HG03103 (cell line): Measurements from ENCODE around the gene VGF.
A peak's percentile ranks its signal among the peaks of the same experiment; 100 is the strongest.
"Not testable (repeated sequence)": the region's sequence is repeated elsewhere in the genome, so short reads cannot be mapped to it uniquely, and the experiment has no call there.

Experiments
- ATAC-seq: cut with Tn5 transposase; IDR thresholded peaks from one replicate; pipeline ENCODE4 v1.9.1; 2021; ENCODE audit warnings: low read depth; ENCODE audit not compliant: unreplicated experiment

The VGF gene

DNA sequence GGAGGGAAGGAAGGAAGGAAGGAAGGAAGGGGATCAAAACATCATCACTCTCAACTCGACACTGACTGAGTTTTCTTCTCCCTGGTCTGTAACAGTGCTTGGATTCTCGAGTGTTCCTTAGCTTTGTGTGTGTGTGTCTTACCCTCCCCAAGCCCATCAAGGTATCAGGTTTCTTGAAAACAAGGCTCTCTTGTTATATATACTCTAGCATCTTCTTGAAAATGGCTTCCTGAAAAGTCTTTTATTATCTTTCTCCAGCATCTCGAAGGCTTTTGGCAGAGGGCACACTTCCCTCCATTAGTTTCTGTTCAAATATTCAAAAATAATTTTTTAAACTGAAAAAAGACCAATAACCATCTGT lies 25.1 kb downstream of the VGF start:
- ATAC-seq, result no peak

DNA sequence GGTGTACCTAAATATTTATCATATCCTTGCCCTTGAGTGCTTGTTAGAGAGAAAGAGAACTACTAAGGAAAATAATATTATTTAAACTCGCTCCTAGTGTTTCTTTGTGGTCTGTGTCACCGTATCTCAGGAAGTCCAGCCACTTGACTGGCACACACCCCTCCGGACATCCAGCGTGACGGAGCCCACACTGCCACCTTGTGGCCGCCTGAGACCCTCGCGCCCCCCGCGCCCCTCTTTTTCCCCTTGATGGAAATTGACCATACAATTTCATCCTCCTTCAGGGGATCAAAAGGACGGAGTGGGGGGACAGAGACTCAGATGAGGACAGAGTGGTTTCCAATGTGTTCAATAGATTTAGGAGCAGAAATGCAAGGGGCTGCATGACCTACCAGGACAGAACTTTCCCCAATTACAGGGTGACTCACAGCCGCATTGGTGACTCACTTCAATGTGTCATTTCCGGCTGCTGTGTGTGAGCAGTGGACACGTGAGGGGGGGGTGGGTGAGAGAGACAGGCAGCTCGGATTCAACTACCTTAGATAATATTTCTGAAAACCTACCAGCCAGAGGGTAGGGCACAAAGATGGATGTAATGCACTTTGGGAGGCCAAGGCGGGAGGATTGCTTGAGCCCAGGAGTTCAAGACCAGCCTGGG lies 27.0 kb downstream of the VGF start:
- peak; percentile 73 for ATAC-seq

DNA sequence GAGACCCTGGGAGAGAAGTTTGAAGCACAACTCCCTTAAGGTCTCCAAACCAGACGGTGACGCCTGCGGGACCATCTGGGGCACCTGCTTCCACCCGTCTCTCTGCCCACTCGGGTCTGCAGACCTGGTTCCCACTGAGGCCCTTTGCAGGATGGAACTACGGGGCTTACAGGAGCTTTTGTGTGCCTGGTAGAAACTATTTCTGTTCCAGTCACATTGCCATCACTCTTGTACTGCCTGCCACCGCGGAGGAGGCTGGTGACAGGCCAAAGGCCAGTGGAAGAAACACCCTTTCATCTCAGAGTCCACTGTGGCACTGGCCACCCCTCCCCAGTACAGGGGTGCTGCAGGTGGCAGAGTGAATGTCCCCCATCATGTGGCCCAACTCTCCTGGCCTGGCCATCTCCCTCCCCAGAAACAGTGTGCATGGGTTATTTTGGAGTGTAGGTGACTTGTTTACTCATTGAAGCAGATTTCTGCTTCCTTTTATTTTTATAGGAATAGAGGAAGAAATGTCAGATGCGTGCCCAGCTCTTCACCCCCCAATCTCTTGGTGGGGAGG lies 27.6 kb downstream of the VGF start:
- ATAC-seq, result no peak

DNA sequence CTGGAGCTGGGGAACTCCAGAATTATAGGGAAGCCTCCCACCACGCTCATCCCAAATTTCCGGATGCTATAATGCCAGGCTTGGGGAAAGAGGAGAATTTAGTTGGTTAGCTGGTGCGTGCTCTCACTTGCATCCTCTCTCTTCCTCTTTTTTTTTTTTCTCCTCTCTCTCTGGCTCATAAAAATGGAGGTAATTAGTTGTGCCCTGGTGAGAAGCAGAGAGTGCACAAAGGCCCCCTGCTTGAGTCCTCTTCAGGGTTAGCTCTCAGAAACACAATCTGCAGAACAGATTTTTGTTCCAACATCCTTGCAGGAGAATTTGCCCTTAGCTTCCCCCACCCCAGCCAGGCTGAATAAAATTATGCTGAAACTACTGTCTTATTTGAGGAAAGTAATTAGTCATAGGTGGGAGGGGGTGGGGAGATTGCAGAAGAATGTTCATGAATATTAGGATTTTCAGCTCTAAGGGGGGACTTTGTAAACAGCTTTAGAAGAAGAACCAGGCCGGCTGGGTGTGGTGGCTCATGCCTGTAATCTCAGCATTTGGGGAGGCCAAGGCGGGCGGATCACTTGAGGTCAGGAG lies 30.9 kb downstream of the VGF start:
- no peak for ATAC-seq

DNA sequence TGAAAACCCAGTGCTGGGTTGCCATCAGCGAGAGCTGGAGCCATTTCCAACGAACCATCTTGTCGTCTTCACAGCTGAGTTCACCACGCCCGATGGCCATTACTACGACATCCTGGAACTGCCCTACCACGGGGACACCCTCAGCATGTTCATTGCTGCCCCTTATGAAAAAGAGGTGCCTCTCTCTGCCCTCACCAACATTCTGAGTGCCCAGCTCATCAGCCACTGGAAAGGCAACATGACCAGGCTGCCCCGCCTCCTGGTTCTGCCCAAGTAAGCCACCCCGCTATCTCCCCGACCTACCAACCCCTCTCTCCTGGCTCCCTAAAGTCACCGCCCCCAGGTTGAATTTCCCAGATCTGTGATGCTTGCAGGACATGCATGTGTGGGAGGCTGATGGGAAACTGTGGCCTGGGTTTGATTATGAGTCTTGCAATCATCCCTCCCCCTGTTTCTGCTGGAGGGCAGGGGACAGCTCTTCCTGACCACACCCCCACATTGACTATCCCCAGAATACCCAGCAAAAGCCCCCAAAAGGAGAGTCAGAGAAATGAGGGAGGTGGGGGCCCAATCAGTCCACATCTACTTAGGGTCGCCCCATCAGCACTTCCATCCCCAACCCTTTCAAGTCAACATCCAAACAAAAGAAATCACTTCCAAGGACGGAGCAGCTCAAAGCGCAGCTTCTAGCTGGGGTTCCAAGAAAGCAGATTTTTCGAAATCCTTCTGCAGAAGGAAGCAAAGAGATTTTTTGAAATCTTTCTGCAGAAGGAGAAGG lies 31.6 kb downstream of the VGF start:
- no peak for ATAC-seq

DNA sequence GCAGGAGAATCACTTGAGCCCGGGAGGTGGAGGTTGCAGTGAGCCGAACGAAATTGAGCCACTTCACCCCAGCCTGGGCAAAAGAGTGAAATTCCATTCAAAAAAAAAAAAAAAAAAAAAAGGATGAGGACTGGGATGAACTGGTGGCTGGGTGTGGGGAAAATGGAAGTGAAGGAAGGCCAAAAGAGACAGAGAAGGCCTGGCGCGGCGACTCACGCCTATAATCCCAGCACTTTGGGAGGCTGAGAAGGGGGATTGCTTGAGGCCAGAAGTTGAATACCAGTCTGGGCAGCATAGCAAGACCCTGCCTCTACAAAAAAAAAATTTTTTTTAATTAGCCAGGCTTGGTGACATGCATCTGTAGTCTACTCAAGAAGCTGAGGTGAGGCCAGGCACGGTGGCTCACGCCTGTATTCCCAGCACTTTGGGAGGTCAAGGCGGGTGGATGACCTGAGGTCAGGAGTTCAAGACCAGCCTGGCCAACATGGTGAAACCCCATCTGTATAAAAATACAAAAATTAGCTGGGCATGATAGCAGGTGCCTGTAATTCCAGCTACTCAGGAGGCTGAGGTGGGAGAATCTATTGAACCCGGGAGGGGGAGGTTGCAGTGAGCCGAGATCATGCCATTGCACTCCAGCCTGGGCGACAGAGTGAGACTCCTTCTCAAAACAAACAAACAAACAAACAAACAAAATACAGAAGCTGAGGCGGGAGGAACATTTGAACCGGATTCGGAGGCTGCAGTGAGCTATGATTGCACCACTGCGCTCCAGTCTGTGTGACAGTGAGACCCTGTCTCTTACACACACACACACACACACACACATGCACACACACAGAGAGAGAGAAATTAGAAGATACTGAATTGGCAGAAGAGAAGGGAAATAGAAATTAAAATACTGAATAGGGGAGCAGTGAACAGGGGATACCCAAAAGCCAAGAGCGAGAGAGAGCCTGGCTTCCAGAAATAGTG lies 32.5 kb downstream of the VGF start:
- ATAC-seq, result not testable (repeated sequence)

DNA sequence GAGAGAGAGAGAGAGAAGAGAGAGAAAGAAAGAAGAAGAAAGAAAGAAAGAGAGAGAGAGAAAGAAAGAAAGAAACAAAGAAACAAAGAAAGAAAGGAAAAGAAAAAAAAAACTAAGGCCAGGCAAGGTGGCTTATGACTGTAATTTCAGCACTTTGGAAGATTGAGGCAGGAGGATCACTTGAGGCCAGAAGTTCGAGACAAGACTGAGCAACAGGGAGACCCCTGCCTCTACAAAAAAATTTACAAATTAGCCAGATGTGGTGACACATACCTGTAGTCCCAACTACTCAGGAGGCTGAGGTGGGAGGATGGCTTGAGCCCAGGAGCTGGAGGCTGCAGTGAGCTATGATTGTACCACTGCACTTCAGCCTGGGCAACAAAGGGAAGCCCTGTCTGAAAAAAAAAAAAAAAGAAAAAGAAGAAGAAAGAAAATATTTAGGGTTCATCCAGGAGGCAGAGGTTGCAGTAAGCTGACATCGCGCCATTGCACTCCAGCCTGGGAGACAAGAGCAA lies 35.7 kb downstream of the VGF start:
- no peak for ATAC-seq

DNA sequence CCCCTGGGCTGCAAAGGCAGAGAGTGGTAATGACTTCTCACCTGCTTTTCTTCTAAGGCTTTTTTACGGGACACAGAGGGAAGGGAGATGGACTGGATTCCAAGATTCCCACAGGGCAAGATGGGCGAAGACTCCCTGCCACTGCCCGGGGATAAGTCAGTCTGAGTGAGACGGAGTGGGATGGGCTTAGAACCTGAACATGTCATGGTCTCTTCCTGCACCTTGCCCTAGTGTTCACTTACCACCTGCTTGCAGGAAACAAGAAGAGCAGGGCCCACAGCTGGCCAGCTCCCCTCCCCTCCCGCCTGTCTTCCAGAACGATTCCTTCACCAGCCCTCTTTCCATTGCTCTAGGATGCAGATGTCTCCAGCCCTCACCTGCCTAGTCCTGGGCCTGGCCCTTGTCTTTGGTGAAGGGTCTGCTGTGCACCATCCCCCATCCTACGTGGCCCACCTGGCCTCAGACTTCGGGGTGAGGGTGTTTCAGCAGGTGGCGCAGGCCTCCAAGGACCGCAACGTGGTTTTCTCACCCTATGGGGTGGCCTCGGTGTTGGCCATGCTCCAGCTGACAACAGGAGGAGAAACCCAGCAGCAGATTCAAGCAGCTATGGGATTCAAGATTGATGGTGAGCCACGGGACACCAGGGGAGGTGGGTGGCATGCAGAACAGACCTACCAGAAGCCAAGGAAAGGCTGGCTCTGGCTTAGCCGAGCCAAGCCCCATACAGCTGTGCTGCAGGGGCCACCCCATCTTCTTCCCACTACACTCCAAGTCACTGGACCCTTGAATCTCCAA lies 37.1 kb downstream of the VGF start:
- ATAC-seq, result no peak

DNA sequence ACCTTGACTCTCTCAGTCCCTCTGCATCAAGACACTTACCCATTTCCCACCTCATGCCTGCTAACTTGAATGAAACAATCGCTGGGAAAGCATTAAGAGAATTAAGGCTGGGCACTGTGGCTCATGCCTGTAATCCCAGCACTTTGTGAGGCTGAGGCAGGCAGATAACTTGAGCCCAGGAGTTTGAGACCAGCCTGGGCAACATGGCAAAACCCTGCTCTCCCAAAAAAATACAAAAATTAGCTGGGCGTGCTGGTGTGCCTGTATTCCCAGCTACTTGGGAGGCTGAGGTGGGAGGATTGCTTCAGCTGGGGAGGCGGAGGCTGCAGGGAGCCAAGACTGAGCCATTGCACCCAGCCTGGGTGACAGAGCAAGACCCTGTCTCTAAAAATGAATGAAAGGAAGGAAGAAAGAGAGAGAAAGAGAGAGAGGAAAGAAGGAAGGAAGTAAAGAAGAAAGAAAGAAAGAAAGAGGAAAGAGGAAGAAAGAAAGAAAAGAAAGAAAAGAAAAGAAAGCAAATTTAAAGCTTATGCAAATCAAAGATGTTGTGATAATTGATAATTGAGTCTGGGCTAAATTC lies 37.8 kb downstream of the VGF start:
- ATAC-seq, result no peak

DNA sequence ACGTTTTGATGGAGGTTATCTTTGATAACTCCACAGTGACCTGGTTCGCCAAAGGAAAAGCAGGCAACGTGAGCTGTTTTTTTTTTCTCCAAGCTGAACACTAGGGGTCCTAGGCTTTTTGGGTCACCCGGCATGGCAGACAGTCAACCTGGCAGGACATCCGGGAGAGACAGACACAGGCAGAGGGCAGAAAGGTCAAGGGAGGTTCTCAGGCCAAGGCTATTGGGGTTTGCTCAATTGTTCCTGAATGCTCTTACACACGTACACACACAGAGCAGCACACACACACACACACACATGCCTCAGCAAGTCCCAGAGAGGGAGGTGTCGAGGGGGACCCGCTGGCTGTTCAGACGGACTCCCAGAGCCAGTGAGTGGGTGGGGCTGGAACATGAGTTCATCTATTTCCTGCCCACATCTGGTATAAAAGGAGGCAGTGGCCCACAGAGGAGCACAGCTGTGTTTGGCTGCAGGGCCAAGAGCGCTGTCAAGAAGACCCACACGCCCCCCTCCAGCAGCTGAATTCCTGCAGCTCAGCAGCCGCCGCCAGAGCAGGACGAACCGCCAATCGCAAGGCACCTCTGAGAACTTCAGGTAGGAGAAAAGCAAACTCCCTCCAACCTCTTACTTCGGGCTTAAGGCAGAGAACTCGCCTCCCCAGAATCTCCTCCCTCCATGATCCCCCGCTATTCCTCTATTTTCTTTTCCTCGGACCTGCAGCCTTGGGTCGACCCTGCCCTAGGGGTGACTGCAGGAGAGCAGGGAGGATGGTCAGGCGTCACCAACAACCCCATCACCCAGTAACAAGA lies 38.5 kb downstream of the VGF start, which contains the start of gene SERPINE1:
Gene SERPINE1 (plus strand): TSS at position 454 of the 809 bp plus-strand sequence. CDS start 1,290 bp downstream, outside the sequence.
- ATAC-seq, result no peak

DNA sequence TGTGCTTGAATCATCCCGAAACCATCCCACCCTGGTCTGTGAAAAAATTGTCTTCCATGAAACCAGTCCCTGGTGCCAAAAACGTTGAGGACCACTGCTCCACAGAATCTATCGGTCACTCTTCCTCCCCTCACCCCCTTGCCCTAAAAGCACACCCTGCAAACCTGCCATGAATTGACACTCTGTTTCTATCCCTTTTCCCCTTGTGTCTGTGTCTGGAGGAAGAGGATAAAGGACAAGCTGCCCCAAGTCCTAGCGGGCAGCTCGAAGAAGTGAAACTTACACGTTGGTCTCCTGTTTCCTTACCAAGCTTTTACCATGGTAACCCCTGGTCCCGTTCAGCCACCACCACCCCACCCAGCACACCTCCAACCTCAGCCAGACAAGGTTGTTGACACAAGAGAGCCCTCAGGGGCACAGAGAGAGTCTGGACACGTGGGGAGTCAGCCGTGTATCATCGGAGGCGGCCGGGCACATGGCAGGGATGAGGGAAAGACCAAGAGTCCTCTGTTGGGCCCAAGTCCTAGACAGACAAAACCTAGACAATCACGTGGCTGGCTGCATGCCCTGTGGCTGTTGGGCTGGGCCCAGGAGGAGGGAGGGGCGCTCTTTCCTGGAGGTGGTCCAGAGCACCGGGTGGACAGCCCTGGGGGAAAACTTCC lies 39.2 kb downstream of the VGF start:
- ATAC-seq, result no peak

DNA sequence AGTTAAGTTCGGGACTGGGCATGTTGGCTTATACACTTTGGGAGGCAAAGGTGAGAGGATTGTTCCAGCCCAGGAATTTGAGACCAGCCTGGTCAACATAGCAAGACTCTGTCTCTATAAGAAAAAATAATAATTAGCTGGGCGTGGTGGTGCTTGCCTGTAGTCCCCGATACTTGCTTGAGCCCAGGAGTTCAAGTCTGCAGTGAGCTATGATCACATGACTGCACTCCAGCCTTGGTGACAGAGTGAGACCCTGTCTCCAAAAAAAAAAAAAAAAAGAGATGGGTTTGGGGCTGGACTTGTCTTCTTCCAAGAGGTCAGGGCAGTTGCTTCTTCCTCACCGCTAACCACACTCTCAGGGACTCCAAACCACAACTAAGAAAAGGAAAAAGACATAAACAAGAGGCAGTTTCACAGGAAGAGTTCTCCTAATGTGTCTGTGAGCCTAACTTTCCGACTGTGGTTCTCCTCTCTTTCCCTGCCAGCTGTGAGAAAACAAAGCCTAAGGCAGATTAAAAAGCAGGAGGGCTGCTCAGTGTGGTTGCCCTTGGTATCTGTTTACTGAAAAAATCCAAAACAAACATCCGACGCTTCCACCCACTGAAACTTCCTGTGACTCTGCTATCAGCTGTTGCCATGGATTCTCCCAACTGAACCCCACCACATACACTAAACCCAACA lies 40.9 kb downstream of the VGF start:
- ATAC-seq, result no peak

DNA sequence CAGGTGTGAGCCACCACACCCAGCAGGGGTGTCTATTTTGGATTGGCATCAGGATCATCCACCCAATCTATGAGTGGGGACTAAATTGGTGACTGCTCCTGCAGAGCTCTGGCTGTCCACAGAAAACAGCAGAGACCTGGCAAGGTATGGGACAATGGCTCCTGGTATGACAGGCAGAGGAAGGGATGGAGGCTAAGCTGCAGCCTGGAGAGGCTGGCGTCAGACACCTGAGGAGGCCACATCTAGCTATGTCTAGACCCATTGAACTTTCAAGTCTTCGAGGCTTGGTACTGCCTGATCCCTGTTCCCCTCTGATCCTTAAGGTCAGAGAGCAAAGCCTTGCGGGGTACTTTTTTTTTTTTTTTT lies 41.7 kb downstream of the VGF start:
- ATAC-seq, result no peak

DNA sequence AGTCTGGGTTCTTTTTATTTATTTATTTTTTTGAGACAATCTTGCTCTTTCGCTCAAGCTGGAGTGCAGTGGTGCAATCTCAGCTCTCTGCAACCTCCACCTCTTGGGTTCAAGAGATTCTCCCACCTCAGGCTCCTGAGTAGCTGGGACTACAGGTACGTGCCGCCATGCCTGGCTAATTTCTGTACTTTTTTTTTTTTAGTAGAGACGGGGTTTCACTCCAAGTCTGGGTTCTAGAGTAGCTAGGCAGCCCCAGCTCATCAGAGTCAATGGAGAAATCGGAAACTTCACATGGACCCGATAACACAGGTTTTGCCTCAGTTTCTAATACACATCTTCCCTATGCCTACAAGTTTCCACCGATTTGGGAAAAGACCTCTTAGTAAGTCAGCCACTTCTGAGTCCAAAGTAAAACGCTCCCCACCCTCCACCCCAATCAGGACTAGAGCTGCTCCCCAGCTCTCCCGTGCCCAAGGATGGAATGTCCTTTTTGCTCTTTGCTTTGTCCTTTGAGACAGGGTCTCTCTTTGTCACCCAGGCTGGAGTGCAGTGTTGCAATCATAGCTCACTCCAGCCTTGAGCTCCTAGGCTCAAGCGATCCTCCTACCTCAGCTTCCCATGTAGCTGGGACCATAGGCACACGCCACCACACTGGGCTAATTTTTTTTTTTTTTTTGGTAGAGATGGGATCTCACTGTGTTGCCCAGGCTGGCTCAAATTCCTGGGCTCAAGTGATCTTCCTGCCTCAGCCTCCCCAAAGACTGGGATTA lies 42.3 kb downstream of the VGF start:
- ATAC-seq, result no peak

DNA sequence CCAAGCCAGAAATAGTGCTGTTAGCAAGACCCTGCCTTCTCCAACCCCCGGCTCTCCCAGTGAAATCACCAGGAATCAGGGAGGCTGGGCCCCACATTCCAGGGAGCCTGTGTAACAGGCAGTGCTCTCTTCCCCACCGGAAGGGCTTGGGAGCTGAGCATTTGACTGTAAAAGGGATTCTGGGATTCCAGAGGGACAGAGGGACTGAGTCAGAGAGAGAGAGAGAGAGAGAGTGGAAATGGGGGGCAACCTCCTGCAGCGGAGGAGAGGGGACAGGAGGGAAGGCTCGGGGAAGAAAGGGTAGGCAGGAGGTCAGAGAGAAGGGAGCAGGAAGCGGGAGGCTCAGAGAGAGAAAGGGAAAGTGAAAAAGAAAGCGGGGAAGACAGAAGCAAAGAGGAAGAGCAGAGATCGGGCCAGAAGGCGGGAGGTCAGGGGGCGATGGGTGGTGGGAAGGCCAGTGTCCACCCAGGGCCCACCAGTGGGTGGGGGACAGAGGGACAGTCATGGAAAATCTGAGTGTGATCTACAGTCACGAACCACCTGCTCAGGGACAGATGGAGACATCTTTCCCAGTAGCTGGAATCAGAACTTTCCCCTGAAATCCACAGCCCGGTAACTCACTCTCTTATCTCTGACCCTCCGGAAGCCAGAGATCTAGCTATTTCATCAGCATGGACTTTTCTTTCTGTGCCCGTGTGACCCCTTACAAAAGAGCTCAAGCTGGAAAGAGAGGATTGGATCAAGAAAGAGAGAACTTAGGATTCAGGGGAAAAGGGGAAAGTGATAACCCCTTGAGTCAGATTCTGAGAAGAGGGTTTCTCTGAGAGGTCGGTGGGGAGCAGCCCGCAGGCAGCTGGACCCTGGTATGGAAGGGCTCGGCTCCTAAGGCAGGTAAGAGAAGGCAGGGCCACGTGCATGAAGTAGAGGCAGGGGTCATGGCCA lies 43.1 kb downstream of the VGF start:
- ATAC-seq, result no peak
